ENCODE measurements around the gene DLG1.
A peak's percentile ranks its signal among the peaks of the same experiment; 100 is the strongest.

The DLG1 gene

GRCh38 chr3:197309528-197310361, 11.3 kb upstream of the DLG1 start:
- no peak overlapping the region for H3K4me3 ChIP-seq (replicated peaks in 1 of 2; ENCODE audit: low read depth in 2 of 2, low read length in 2 of 2)
- peak; percentile 88 to 96 for DNase-seq (ENCODE audit: low read depth in 2 of 2)
- TF ChIP-seq CTCF (IDR thresholded peaks at IDR 0.05; ENCODE audit: low read depth, low read length): no peak

DNA sequence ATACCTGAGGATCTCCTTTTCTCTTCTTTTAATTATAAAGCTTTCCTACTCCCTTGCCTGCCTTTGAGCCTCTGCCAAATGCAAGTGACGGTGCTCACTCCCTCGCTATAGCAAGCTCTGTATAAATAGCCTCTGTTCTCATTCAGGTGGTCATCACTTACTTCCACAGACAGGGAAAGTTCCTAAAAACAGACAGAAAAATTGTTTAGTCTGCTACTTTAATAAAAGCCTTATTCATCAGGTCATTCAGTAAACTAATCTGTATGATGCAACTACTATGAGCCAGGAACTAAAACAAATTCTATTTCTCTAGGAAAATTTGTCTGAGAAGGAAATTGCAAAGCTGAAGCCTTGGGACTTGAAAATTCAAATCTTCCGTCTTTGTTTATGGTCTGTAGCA, 10.2 kb upstream of the DLG1 start:
- DNase-seq (ENCODE audit: low read depth in 2 of 2): peak; percentile 47 to 84
- no peak overlapping the region for H3K4me3 ChIP-seq (replicated peaks in 1 of 2; ENCODE audit: low read depth in 2 of 2, low read length in 2 of 2)
- no peak for TF ChIP-seq CTCF (IDR thresholded peaks at IDR 0.05; ENCODE audit: low read depth, low read length)

- H3K4me3 ChIP-seq (replicated peaks in 1 of 2; ENCODE audit: low read depth in 2 of 2, low read length in 2 of 2): no peak overlapping the region
- no peak for TF ChIP-seq CTCF (IDR thresholded peaks at IDR 0.05; ENCODE audit: low read depth, low read length)
- DNase-seq (ENCODE audit: low read depth in 2 of 2): peak; percentile 82 to 91
These were observed 8.1 kb upstream of the DLG1 start for GRCh38 chr3:197306374-197307086.

DNA sequence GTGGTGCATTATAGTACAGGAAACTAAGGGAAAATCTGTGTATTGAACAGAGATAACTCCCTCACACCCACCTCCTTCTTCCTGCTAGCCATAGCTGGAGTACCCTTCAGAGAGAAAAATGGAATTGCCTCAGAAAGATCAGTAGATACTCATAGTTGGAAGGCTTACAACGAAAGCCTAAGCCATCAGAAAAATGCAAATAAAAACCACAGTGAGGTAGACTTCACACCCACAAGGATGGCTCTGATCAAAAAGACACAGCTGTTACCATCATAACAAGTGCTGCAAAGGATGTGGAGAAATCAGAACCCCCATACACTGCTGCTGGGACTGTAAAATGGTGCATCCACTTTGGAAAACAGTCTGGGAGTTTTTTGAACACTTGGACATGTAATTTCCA, 7.4 kb upstream of the DLG1 start:
- DNase-seq (ENCODE audit: low read depth in 2 of 2): peak in 1 of 2 donors; percentile 71
- no peak overlapping the region for H3K4me3 ChIP-seq (replicated peaks in 1 of 2; ENCODE audit: low read depth in 2 of 2, low read length in 2 of 2)
- no peak for TF ChIP-seq CTCF (IDR thresholded peaks at IDR 0.05; ENCODE audit: low read depth, low read length)

GRCh38 chr3:197303452-197303851, 5.0 kb upstream of the DLG1 start:
- no peak for TF ChIP-seq CTCF (IDR thresholded peaks at IDR 0.05; ENCODE audit: low read depth, low read length)
- no peak overlapping the region for H3K4me3 ChIP-seq (replicated peaks in 1 of 2; ENCODE audit: low read depth in 2 of 2, low read length in 2 of 2)
- DNase-seq (ENCODE audit: low read depth in 2 of 2): no peak

GRCh38 chr3:197302696-197303341, 4.4 kb upstream of the DLG1 start:
- DNase-seq (ENCODE audit: low read depth in 2 of 2): peak; percentile 56 to 93
- no peak overlapping the region for H3K4me3 ChIP-seq (replicated peaks in 1 of 2; ENCODE audit: low read depth in 2 of 2, low read length in 2 of 2)
- no peak for TF ChIP-seq CTCF (IDR thresholded peaks at IDR 0.05; ENCODE audit: low read depth, low read length)
